Cardiac fibroblast (primary cell): ENCODE data around the gene RSPH6A.
A peak's percentile ranks its signal among the peaks of the same experiment; 100 is the strongest.

Experiments
- DNase-seq, 2 donors: peaks; one replicate each; pipeline versions ENCODE4 v3.0.0 to v3.0.0-alpha.2; 2010; ENCODE audit warnings: low read depth in 2 of 2
- H3K4me3 ChIP-seq, 2 donors: replicated peaks in 1 of 2; 1 replicate in 1 of 2; 2 replicates in 1 of 2; pipeline ENCODE4 v1.5.1; 2011; ENCODE audit warnings: low read depth in 2 of 2, low read length in 2 of 2, mild to moderate bottlenecking in 2 of 2, moderate library complexity in 1 of 2
- TF ChIP-seq, protein P1 (sequence below): IDR thresholded peaks from one replicate; pipeline ENCODE4 v1.5.1; 2011; ENCODE audit warnings: low read depth, mild to moderate bottlenecking, low read length, inconsistent platforms

Gene RSPH6A

DNA sequence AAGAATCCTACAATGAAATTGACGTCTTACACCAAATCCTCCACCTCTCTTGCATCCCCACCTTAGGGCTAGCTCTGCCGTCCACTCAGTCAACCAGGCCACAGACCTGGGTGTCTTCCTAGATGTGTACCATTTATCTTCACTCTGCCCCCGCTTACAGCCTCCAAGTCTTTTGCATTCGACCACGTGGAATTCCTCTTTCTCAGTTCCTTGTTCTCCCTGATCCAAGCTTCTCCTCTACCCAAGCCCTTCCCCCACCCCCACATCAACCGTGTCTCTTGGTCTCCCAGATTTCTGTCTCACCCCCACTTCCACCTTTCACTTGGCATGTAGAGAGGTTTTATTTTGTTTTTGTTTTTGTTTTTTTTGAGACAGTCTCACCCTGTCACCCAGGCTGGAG, 21.2 kb downstream of the RSPH6A start:
- no peak overlapping the region for H3K4me3 ChIP-seq
- DNase-seq = no peak
- TF ChIP-seq, protein P1, sequence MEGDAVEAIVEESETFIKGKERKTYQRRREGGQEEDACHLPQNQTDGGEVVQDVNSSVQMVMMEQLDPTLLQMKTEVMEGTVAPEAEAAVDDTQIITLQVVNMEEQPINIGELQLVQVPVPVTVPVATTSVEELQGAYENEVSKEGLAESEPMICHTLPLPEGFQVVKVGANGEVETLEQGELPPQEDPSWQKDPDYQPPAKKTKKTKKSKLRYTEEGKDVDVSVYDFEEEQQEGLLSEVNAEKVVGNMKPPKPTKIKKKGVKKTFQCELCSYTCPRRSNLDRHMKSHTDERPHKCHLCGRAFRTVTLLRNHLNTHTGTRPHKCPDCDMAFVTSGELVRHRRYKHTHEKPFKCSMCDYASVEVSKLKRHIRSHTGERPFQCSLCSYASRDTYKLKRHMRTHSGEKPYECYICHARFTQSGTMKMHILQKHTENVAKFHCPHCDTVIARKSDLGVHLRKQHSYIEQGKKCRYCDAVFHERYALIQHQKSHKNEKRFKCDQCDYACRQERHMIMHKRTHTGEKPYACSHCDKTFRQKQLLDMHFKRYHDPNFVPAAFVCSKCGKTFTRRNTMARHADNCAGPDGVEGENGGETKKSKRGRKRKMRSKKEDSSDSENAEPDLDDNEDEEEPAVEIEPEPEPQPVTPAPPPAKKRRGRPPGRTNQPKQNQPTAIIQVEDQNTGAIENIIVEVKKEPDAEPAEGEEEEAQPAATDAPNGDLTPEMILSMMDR = no peak

DNA sequence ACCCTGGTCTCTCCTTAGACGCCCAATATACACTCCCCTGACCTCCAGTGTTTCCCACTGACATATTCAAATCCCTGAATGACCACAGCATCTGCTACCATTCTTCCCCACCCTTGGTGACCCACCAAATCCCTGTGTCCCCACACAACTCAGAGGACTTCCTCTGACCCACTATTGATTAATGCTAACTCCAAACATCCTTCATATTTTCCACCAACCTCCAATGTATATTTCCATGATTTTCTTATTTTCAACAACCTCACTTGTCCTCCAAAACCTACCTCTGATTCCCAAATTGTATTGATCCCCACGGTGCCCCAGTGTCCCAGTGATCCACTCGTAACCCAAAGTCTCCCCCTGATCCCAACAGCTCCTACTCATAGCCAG, 21.9 kb downstream of the RSPH6A start:
- no peak overlapping the region for H3K4me3 ChIP-seq
- DNase-seq = no peak
- TF ChIP-seq, protein P1 = no peak

DNA sequence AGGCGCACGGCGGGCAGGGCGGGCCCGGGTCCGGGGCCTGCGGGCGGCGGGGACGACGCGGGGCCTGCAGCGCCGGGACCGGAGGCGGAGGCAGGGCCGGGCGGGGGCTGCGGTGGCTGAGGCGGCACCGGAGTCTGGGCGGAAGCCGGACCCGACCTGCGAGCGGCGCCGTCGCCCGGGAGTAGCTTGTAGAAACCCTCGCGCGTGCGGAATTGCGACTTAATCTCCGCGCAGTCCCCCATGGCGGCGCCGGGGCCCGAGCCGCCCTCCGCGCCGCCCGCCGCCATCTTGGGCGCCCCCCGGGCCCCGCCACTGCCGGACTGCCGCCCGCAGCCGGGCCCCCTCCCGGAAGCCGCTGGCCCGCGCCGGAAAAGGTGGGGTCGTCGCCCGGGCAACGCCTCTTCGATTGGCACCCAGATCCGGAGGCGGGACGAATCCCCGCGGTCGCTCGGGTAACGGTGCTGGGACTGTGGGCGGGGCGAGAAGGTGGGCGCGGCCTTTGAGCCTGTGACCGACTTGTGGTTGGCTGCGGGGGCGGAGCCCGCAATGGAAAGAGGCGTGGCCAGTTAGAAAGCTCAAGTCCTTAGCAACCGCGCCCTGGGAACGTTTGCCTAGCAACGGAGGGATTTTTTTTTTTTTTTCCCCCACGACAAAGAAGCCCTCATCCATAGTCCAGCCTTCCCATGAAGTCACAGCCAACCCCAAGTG, 22.5 kb downstream of the RSPH6A start, which contains the start of gene DMWD:
DMWD (minus strand) TSS at position 376 of the 708 bp plus-strand sequence; CDS start at position 287, 89 bp downstream.
- peak within 1 kb of the TSS; percentile 88 to 93 for H3K4me3 ChIP-seq
- peak; percentile 99 for DNase-seq
- TF ChIP-seq, protein P1 = no peak

DNA sequence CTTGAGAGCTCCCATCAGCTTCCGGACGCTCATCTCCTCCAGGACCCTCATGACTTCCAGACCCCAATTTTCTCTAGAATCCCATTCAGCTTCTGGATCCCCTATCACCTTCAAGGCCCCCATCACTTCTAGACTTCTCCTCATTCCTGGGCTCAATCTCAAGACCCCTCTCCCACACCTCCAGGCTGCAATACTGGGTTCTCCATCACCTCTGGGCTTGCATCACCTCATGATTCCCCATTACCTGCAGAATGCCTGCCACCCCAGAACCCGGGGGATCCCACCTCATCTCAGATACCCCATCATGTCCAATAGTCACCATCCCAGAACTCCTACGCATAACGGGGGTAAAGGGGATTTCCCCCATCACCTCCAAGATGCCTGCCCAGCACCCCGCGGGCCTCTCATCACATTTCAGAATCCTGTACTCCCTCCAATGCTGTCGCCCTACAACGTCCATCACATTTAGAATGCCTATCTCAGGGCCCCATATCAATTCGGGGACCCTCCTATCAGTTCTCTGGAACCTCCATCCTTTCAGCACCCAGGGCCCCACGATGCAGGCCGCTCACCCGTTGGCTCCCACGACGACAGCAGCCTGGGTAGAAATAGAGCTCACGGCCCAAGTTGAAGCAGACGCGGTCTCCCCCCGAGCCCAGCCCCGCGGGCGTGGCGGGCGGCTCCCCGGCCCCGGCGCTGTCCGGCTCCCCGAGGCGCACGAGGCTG, 23.2 kb downstream of the RSPH6A start:
- DNase-seq = no peak
- TF ChIP-seq, protein P1 = no peak
- peak overlapping the region; percentile 88 to 93 for H3K4me3 ChIP-seq

DNA sequence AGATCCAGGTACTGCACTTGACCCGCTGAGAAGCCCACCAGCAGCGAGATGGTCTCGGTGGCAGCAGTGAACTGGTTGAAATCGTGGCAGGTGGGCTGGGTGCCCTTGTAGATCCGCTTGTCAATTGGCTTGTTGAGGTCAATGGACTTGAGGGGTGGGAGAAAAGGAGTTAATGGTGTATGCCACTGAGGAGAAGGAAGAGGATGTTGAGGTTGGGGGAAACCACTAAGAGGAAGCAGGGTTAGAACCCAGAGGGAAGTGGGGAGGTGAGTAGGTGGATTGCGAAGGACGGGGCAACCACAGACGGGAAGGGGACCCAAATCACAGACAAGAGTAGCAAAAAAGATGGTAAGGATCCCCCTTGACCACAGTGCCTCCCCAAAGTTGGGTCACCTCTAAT, 24.2 kb downstream of the RSPH6A start:
- peak overlapping the region in 1 of 2 donors; percentile 93 for H3K4me3 ChIP-seq
- TF ChIP-seq, protein P1 = no peak
- DNase-seq = no peak

DNA sequence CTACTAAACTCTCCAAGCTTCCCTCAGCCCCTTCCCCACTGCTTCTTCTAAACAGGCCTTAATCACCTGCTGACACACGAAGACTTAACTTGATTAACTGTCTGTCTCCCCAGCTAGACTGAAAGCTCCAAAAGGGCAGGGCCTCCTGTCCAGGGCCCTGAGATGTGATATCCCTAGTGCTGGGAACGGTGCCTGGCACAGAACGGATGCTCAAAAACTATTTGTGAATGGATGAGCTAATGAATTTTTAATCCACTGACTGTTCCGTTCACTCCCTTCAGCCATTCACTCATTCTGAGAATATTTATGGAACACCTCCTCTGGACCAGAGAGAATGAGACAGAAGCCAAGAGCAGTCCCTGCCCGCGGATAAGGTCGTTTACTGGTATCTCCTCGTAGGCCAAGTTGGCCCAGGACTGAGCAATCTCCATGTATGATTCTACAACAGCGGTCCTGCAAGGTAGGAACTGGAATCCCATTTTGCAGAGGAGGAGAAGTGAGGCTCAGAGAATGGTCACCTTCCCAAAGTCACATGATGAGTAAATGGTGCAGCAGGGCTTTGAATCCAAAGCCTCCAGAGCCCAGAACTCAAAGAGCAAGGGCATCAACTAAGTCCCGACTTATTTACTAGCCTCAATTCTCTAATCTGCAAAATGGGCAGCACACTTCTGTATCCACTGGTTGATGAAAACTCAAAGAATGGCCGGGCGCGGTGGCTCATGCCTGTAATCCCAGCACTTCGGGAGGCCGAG, 25.9 kb downstream of the RSPH6A start:
- DNase-seq = no peak
- TF ChIP-seq, protein P1 = no peak
- no peak overlapping the region for H3K4me3 ChIP-seq
